Measurements from ENCODE around the gene HIGD1C. TPM values are rescaled to one million over a fixed set of nuclear protein-coding genes. Genes with fewer than 3 reads are reported as not detected.
A peak's percentile ranks its signal among the peaks of the same experiment; 100 is the strongest.

Gene HIGD1C
- total RNA-seq, 4 donors from 2014 or later: not detected

DNA sequence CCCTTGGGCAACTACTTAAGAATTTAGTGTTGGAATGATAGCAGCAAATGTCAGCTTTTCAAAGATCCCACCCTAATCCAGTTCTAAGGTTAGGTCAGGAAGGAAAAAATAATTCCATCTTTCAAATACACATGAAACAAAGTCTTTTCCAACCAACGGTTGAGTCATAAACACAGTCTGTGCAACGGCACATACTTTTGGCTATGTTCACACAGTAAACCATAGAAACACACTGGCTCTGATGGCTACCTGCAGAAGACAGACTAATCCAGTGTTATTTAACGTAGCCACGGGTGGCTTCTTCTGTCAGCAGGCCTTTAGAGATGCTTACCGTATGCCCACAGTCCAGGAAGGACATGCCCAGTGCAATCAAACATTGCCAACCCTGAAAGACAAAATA, 35.7 kb downstream of the HIGD1C start:
- peak overlapping the region in 1 of 3 donors; percentile 37 for H3K27ac ChIP-seq
- intact Hi-C loops (cut with DNase I): loop anchor here (5.0 kb wide), 1 partner anchor 161 kb away; no protein-coding TSS in a partner anchor
- TF ChIP-seq POLR2A (IDR thresholded peaks at IDR 0.05): no peak
- TF ChIP-seq, protein P1, sequence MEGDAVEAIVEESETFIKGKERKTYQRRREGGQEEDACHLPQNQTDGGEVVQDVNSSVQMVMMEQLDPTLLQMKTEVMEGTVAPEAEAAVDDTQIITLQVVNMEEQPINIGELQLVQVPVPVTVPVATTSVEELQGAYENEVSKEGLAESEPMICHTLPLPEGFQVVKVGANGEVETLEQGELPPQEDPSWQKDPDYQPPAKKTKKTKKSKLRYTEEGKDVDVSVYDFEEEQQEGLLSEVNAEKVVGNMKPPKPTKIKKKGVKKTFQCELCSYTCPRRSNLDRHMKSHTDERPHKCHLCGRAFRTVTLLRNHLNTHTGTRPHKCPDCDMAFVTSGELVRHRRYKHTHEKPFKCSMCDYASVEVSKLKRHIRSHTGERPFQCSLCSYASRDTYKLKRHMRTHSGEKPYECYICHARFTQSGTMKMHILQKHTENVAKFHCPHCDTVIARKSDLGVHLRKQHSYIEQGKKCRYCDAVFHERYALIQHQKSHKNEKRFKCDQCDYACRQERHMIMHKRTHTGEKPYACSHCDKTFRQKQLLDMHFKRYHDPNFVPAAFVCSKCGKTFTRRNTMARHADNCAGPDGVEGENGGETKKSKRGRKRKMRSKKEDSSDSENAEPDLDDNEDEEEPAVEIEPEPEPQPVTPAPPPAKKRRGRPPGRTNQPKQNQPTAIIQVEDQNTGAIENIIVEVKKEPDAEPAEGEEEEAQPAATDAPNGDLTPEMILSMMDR (IDR thresholded peaks at IDR 0.05): no peak

DNA sequence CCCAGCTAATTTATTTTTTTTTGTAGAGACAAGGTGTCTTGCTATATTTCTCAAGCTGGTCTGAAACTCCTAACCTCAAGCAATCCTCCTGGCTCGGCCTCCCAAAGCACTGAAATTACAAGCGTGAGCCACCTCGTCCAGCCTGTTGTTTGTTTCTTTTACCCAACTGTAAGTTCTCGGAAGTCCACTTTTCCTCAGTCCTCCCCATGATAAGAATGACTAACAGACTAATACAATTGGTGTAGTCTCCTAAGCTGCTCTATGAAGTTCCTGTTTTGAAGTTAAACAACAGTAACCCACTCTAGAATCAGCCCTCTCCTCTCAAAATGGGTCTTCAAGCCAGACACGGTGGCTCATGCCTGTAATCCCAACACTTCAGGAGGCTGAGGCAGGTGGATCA, 36.5 kb downstream of the HIGD1C start:
- Histone ChIP-seq H3K4me1 (peaks cover 23 to 43% of the 10 kb centered on the region in 2 donors), H3K27ac (peak overlapping the region in 2 of 3 donors; percentile 37), H3K9me3 (no peaks in the 10 kb centered on the region), H3K36me3 (peaks cover 28 to 29% of the 10 kb centered on the region in 2 donors), H3K4me3 (replicated peaks in 1 of 3) (no peak overlapping the region), H3K27me3 (no peaks in the 10 kb centered on the region)
- no peak for DNase-seq
- intact Hi-C loops (cut with DNase I): loop anchor here (5.0 kb wide), 1 partner anchor 162 kb away; no protein-coding TSS in a partner anchor
- 83 to 84% methylated on average over 5 of the region's 5 CpGs for WGBS, 2 donors
- TF ChIP-seq POLR2A (IDR thresholded peaks at IDR 0.05): no peak
- TF ChIP-seq, protein P1 (IDR thresholded peaks at IDR 0.05): no peak

More for the DNA sequence above, 35.7 kb downstream of the HIGD1C start:
- H3K27me3 ChIP-seq: no peaks in the 10 kb centered on the region
- DNase-seq: no peak
- no peak overlapping the region for H3K4me3 ChIP-seq (replicated peaks in 1 of 3)
- H3K9me3 ChIP-seq: no peaks in the 10 kb centered on the region
- H3K36me3 ChIP-seq: peaks cover 28 to 29% of the 10 kb centered on the region in 2 donors
- peaks cover 19 to 38% of the 10 kb centered on the region in 2 donors for H3K4me1 ChIP-seq
- 85 to 91% methylated on average over 5 of the region's 5 CpGs for WGBS, 2 donors

DNA sequence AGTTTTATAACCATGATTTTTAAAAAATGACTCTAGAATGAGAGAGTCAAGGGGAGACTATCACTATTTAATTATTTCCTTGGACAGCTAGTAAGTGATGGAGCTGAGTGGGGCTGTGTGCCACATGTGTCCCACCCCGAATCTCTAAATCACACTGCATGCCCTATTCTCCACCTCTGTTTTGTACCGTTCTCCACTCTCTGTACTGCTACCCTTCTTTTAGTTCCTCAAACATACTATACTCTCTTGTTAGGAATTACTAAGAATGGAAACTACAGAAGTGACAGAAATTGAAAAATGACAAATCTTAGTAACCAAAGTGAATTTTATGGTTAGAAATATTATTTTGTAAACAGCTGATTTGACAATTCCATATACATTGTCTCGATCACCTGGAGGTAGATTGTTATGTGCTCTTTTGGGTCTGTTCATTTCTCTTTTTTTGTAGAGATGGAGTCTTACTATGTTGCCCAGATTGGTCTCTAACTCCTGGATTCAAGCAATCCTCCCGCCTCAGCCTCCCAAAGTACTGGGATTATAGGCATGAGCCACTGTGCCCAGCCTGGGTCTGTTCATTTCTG, 37.9 kb downstream of the HIGD1C start:
- H3K36me3 ChIP-seq: peaks cover 35 to 39% of the 10 kb centered on the region in 2 donors
- intact Hi-C loops (cut with DNase I): no loop called here
- peaks cover 14 to 32% of the 10 kb centered on the region in 2 donors for H3K4me1 ChIP-seq
- DNase-seq: no peak
- H3K4me3 ChIP-seq (replicated peaks in 1 of 3): no peak overlapping the region
- H3K27me3 ChIP-seq: no peaks in the 10 kb centered on the region
- H3K27ac ChIP-seq: peak overlapping the region in 1 of 3 donors; percentile 23
- no peak for TF ChIP-seq POLR2A (IDR thresholded peaks at IDR 0.05)
- TF ChIP-seq, protein P1 (IDR thresholded peaks at IDR 0.05): no peak
- WGBS, 2 donors: 91 to 98% methylated on average over 4 of the region's 4 CpGs
- H3K9me3 ChIP-seq: no peaks in the 10 kb centered on the region

DNA sequence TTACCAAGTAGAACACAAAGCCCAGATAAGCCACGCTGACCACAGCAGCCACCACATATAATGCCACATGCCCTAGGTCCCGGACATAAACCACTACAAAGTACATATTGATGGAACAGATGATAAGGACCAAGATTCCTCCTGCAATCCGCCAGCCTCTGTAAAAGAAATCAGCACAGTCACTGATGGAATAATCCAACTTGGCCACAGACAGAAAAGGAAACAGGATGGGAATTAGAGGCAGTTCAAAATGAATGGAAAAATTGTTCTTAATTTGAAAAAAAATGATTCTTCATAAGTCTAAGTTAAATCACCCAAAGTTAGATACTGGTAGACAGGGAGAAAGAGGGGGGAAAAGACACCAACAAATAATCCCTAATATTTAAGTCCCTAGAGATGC, 38.4 kb downstream of the HIGD1C start:
- Histone ChIP-seq H3K9me3 (no peaks in the 10 kb centered on the region), H3K4me1 (peaks cover 17 to 31% of the 10 kb centered on the region in 2 donors), H3K36me3 (peaks cover 35 to 40% of the 10 kb centered on the region in 2 donors), H3K4me3 (replicated peaks in 1 of 3) (no peak overlapping the region), H3K27me3 (no peaks in the 10 kb centered on the region), H3K27ac (peak overlapping the region in 1 of 3 donors; percentile 23)
- intact Hi-C loops (cut with DNase I): no loop called here
- TF ChIP-seq POLR2A (IDR thresholded peaks at IDR 0.05): no peak
- TF ChIP-seq, protein P1 (IDR thresholded peaks at IDR 0.05): no peak
- 93 to 94% methylated on average over 3 of the region's 3 CpGs for WGBS, 2 donors
- DNase-seq: no peak

DNA sequence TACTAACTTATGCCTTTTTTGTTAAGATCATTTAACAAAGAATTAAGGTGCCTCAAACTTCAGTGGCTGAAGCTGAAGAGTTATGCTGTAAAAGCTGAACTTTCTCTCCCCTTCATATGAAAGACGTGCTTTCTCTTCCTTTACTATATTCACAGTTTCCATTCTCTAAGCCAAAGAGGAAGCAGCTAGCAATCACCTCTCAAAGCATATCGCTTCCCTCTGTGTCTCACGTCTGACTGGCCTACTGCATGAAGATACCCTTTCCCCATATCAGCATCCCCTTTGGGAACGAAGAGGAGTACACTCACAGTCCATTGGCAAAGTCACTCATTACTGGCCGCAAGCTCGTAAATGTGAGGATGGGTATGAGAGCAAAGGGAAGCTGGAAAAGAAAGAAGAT, 38.9 kb downstream of the HIGD1C start:
- H3K36me3 ChIP-seq: peaks cover 39 to 40% of the 10 kb centered on the region in 2 donors
- peaks cover 17 to 31% of the 10 kb centered on the region in 2 donors for H3K4me1 ChIP-seq
- TF ChIP-seq POLR2A (IDR thresholded peaks at IDR 0.05): no peak
- TF ChIP-seq, protein P1 (IDR thresholded peaks at IDR 0.05): no peak
- intact Hi-C loops (cut with DNase I): no loop called here
- no peaks in the 10 kb centered on the region for H3K27me3 ChIP-seq
- H3K27ac ChIP-seq: peak overlapping the region in 2 of 3 donors; percentile 11 to 73
- H3K9me3 ChIP-seq: no peaks in the 10 kb centered on the region
- H3K4me3 ChIP-seq (replicated peaks in 1 of 3): no peak overlapping the region
- DNase-seq: no peak
- WGBS, 2 donors: 78 to 87% methylated on average over 6 of the region's 6 CpGs

Data from thyroid gland (tissue), 4 donors.